Lower leg skin (tissue), 3 donors: Measurements from ENCODE around the gene HAX1.

Experiments
- CTCF ChIP-seq, 3 donors: fragments of 450-650 bp; IDR thresholded peaks; one replicate each; pipeline ENCODE4 v1.5.1; 2016; ENCODE audit warnings: antibody characterized with exemption in 3 of 3, mild to moderate bottlenecking in 3 of 3, moderate library complexity in 2 of 3
- POLR2A ChIP-seq, 2 donors: fragments of 450-650 bp; IDR thresholded peaks; one replicate each; pipeline ENCODE4 v1.6.1; 2016 to 2017; ENCODE audit warnings: antibody characterized with exemption in 2 of 2, mild to moderate bottlenecking in 1 of 2, moderate library complexity in 1 of 2

- no peak for TF ChIP-seq POLR2A (IDR thresholded peaks at IDR 0.05)
- no peak for TF ChIP-seq CTCF (IDR thresholded peaks at IDR 0.05)
These were observed 652 bp downstream of the HAX1 start for GRCh38 chr1:154272999-154273563.
